HS-27A (cell line): ENCODE data around the gene POM121.
"Not testable (repeated sequence)": the region's sequence is repeated elsewhere in the genome, so short reads cannot be mapped to it uniquely, and the experiment has no call there.

Source experiments
- DNase-seq: peaks from one replicate; pipeline ENCODE4 v3.0.0-alpha.2; 2012; ENCODE audit warnings: low read depth, missing footprints

The POM121 gene

GRCh38 chr7:72924733-72925545, at the start of gene POM121:
TSS of gene POM121 (plus strand) at chr7:72925095. CDS start at chr7:72925122, 27 bp downstream.
- DNase-seq: peak; percentile 59

- DNase-seq: peak; percentile 57
Observed at GRCh38 chr7:72879079-72879736, 45.7 kb upstream of the POM121 start.

- not testable (repeated sequence) for DNase-seq
Observed at GRCh38 chr7:72879737-72880215, 45.1 kb upstream of the POM121 start.

GRCh38 chr7:72891750-72892149, 33.1 kb upstream of the POM121 start:
- not testable (repeated sequence) for DNase-seq

GRCh38 chr7:72904740-72905139, 20.2 kb upstream of the POM121 start:
- not testable (repeated sequence) for DNase-seq

GRCh38 chr7:72908422-72908821, 16.5 kb upstream of the POM121 start:
- not testable (repeated sequence) for DNase-seq

- DNase-seq: not testable (repeated sequence)
Observed at GRCh38 chr7:72911395-72911794, 13.5 kb upstream of the POM121 start.

GRCh38 chr7:72913750-72914149, 11.1 kb upstream of the POM121 start:
- DNase-seq: not testable (repeated sequence)

- not testable (repeated sequence) for DNase-seq
Observed at GRCh38 chr7:72914756-72915525, 10.0 kb upstream of the POM121 start.

- DNase-seq: no peak
Observed at GRCh38 chr7:72919256-72919775, 5.6 kb upstream of the POM121 start.

GRCh38 chr7:72924386-72924732, 536 bp upstream of the POM121 start:
- DNase-seq: no peak

GRCh38 chr7:72925546-72926120, 738 bp downstream of the POM121 start:
- no peak for DNase-seq

GRCh38 chr7:72927791-72928190, 2.9 kb downstream of the POM121 start:
- DNase-seq: not testable (repeated sequence)

- DNase-seq: not testable (repeated sequence)
Observed at GRCh38 chr7:72928216-72928615, 3.3 kb downstream of the POM121 start.

- not testable (repeated sequence) for DNase-seq
Observed at GRCh38 chr7:72942022-72942705, 17.3 kb downstream of the POM121 start.

GRCh38 chr7:72942956-72943355, 18.1 kb downstream of the POM121 start:
- not testable (repeated sequence) for DNase-seq

- DNase-seq: not testable (repeated sequence)
Observed at GRCh38 chr7:72944937-72945336, 20.0 kb downstream of the POM121 start.

- DNase-seq: not testable (repeated sequence)
Observed at GRCh38 chr7:72945597-72945996, 20.7 kb downstream of the POM121 start.

- DNase-seq: not testable (repeated sequence)
Observed at GRCh38 chr7:72946130-72946745, 21.3 kb downstream of the POM121 start.

GRCh38 chr7:72948714-72949113, 23.8 kb downstream of the POM121 start:
- DNase-seq: not testable (repeated sequence)

- DNase-seq: not testable (repeated sequence)
Observed at GRCh38 chr7:72949276-72949675, 24.4 kb downstream of the POM121 start.
